Glomerular endothelial cell (primary cell): Measurements from ENCODE around the gene MRTFA. TPM values are rescaled to one million over a fixed set of nuclear protein-coding genes. Genes with fewer than 3 reads are reported as not detected.
"Not testable (repeated sequence)": the region's sequence is repeated elsewhere in the genome, so short reads cannot be mapped to it uniquely, and the experiment has no call there.

Source experiments
- DNase-seq: peaks from one replicate; pipeline ENCODE4 v3.0.0-alpha.2; 2011; ENCODE audit warnings: low read depth, low spot score; ENCODE audit errors: extremely low read depth
- total RNA-seq: library from RNA; depleted of rRNA; stranded (reverse); fragments of >200 nt; gene quantifications from 2 replicates; pipeline ENCODE4 v1.2.3, GENCODE V29; 2015

Gene MRTFA
- total RNA-seq, 1 donor from 2014 or later = 91.6 TPM

DNA sequence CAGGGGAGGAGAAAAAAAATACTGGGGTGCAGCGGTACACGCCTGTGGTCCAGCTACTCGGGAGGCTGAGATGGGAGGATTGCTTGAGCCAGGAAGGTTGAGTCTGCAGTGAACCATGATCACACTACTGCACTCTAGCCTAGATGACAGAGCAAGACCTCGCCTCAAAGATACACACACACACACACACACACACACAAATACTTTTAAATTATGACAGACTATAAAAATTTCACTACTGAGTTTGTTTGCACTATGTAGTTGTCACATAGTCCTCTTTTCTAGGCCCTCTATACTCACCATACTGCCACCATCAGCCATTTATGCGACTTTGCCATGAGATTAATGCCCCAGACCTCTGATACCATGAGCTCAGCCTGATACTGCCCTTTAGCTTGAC lies 109.6 kb downstream of the MRTFA start:
- DNase-seq = no peak

DNA sequence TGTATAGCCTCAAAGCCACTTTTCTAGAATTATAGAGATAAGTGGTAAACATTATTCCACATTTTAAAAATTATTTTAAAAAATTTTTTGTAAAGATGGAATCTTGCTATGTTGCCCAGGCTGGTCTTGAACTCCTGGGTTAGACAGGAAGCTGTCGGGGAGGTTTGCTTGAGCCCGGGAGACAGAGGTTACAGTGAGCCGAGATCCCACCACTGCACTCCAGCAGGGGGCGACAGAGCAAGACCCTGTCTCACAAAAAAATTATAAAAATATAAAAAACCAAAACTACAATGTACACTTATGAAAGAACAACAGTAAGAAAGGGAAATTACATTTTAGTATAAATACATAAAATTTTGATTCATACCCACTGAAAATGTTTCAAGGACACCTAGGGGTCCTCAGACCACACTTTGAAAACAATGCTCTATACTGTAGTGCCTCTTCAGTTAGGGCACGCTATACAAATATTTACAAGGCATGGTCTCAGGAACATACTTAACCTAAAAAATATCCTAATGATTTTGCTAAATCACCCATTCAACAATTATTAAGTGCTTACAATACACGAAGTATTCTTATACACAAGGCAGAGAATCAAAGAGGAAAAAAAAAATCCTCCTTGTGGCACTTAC lies 111.2 kb downstream of the MRTFA start:
- no peak for DNase-seq

DNA sequence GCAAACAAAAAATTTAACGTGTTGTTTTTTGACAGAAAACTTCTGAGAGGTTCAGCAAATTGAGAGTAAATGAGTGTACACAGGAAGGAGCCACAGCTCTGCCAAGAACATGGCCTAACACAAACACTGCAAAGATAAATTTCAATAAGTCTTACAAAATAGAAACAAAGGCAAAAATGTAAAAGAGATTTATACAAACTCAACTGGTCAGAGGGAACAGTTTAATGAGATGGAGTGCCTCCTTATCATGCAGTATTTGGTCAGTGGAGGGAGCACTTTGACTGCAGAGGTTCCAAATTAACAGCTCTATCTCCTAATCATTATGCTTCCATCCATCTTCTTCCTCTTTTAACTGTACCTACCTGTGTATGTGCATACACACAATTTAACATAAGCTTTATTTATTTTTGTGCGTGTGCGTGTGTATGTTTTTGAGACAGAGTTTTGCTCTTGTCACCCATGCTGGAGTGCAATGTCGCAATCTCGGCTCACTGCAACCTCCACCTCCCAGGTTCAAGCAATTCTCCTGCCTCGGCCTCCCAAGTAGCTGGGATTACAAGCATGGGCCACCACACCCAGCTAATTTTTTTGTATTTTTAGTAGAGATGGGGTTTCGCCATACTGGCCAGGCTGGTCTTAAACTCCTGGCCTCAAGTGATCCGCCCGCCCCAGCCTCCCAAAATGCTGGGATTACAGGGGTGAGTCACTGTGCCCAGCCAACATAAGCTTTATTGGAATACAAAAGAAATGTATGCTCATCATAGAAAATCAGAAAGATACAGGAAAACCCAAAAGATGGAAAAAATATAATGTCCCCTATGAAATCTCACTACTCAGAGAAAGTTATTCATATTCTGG lies 111.9 kb downstream of the MRTFA start:
- no peak for DNase-seq

DNA sequence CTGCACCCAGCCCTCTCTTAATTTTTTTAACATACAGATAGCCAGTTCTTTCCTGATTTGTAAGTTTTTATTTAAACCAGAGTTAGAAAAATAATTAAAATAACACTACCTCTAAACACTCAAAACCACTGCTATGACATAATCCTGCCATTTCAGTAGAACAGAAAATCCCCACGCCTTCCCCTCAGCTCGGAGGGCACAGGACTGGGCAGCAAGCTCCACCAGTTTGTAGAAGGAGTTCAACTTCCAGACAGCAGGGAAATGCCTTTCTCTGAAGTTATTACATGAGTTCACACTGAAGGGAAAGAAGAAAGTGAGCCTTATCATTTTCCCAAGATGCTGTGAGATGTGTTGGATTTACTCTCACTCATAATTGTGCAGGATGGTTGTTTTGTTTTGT lies 114.4 kb downstream of the MRTFA start:
- DNase-seq = no peak

DNA sequence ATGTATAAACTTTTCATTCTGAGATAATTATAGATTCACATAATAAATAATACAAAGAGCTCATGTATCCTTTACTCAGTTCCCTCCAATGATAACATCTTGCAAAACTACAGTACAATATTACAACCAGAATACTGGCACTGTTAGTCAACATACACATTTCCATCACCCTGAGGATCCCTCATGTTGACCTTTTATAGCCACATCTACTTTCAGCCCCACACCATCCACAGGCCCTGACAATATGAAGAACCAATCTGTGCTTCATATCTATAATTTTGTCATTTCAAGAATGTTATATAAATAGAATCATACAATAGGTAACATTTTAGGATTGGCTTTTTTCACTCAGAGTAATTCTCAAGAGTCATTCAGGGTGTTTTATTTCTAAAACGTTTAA lies 115.5 kb downstream of the MRTFA start:
- DNase-seq = no peak

DNA sequence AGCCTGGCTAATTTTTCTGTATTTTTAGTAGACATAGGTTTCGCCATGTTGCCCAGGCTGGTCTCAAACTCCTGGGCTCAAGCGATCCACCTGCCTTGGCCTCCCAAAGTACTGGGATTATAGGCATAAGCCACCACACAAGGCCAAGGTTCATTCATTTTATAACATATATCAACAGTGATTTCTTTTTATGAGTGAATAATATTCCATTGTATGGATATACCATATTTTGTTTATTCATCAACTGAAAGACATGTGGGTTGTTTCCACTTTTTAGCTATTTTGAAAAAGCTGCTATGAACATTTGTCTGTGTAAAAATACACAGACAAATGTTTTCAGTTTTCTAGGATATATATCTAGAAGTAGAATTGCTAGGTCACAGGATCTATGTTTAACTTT lies 116.0 kb downstream of the MRTFA start:
- no peak for DNase-seq

DNA sequence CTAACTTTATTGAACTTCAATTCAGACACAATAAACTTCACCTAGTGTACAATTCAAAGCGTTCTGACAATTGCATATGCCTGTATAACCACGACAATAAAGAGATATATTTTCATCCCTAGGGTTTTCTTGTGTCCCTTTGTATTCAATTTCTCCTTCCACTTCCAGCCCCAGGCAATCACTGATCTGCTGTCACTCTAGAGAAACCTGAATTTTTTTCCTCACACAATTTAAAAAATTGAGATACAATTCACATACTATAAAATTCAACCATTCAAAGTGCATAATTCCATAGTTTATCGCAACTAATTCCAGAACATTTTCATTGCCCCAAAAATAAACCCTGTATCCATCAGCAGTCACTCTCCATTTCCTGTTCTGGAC lies 116.6 kb downstream of the MRTFA start:
- no peak for DNase-seq

DNA sequence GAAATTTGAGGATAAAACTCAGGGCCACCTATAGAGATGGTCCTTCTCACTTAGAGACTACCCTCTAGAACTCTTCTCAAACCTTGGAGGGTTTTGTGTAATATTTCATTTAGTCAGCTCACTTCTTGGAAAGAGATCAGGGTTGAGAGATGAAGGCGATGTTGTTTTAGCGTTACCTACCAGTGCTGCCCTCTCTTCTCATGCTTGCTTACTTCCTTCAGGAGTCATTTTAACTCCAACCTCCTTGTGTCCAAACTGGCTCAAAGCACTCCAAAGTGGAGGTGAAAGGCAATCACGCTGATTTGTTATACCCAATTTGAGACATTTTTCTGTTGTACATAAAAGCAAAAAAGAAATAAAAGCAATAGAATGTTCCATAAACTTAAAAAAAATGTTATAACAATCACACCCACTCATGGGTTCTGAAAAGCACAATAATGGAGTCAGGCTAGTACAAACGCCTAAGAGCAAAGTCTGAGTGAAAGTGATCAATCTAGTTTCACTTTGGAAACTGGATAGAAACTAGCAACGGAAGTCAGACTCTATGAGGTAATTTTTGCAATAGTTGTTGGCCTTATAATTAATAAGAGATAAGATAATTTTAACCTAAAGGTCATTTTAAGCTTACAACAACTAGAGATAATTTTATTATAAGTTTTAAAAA lies 117.1 kb downstream of the MRTFA start:
- DNase-seq = no peak

DNA sequence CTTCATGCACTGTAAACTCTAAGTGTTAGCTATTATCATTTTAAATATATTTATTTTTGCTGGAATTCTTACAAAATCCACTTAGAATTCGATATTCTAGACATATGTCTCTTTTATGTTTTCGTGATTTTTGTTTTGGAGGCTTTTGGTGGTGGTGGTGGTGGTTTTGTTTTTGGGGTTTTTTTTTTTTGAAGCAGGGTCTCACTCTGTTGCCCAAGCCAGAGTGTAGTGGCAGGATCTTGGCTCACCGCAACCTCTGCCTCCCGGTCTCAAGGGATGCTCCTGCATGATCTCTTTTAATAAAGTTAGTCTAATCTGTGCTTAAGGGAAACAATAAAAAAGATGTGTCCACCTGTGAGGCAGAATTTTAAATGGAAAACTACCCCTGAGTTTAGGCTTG lies 117.7 kb downstream of the MRTFA start:
- no peak for DNase-seq

DNA sequence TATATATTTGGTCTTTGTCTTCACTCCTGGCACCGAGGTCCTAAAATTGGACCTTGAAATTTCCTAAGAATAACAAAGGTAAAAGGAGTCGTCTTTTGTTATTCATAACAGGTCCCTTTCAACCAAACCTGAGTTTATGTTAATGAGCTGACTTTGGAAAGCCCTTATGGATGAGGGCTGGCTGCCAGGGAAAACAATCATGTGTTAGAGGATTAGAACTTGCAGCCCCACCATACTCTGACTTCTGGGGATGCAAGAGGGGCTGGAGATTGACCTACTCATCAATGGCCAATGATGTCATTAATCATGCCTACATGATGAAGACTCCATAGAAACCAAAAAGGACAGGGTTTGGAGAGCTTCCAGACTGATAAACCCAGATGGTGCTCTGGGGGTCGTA lies 118.9 kb downstream of the MRTFA start:
- DNase-seq = no peak

DNA sequence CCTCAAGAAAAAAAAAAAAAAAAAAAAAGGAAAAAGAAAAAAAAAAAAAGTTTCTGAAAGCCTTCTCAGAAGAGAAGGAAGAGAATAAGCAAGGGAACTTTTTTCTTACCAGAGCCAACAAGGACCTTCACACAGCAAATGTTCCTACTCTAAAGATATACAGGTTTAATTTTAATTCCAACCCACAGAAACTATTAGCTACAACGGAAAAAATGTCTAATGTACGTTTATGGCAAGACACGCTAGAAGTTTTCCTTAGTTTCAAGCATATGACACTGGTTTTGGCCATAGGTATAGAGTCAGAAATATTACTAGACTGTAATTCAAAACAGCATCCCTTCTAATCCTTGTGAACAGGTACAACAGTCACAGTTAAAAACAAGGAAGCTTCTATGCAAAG lies 120.1 kb downstream of the MRTFA start:
- no peak for DNase-seq

DNA sequence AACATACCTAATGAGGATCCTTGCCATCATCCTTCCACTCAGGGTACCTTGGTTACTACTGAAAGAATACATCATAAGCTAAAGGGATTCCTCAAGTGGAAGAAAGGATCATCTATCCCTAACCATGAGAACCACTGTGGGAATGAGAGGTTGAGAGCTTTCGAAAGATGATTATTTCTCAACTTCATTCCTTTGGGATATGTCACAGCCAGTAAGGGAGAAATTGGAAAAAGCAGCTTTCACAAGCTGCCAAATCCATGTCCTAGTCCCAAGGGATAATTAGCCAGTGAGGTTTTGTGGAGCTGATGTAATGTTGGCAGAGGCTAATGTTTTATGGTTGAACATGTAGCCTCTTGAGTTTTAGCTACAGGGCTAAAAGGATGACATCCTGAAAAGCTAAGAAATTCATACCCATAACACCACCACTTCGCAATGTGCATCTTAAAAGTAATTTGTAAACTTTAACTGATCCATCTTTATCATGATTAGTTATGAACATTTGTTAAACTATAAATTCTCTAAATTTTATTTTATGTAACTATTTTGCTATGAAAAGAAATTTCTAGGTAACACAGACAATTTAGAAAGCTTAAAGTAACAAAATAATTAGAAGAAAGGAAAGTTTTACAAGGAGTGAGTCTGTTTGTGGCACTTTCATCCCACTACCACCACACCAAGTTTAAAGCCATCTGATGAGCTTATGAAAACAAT lies 123.9 kb downstream of the MRTFA start:
- no peak for DNase-seq

DNA sequence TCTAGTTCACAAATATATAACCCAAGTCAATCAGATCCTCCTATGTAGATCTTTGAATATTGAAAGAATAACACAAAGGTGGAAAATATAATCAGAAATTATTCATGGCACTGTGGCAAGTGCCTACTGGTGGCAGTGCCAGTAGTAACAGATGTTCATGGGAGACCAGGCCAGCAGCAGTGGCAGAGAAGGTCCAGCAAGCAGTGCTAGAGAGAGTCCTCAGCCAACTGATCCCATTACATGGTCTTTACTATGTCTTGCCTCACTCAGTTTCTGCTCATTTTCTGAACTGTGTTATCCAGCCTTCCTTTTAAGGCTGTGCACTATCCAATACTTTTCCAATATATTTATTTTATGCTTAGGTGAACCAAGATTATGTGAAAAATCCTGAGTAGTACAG lies 124.9 kb downstream of the MRTFA start:
- DNase-seq = no peak

DNA sequence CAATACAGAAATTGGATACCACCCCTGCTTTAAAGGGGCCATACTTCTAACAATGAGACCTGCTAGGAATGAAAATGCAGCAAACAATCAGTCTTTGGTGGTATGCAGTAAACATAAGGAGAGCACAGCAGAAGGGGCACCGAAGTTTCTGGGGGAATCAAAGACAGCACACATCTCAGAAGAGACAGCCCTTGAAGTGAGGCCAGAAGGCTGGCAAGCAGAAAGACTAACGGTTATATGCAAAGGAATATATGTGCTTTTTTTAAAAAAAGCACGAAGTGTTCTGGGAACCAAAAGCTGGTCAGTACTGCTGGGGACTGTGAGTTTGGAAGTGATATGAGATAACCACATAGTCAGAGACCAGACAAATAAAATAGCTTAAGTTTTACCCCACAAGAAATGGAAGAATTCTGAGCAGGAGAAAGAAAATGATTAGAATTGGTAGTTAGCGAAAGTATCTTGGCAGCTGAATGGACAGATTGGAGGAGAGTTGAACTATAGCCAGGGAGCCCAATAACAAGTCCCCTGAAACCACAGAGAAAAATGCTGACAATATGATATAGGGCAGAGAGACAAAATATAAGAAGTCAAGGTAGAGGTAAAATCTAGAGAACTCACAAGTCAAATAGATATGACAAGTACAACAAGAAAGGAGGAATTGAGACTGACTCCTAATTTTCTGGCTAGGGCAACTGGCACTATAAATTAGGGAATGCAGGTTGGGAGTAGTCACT lies 125.7 kb downstream of the MRTFA start:
- DNase-seq = no peak

DNA sequence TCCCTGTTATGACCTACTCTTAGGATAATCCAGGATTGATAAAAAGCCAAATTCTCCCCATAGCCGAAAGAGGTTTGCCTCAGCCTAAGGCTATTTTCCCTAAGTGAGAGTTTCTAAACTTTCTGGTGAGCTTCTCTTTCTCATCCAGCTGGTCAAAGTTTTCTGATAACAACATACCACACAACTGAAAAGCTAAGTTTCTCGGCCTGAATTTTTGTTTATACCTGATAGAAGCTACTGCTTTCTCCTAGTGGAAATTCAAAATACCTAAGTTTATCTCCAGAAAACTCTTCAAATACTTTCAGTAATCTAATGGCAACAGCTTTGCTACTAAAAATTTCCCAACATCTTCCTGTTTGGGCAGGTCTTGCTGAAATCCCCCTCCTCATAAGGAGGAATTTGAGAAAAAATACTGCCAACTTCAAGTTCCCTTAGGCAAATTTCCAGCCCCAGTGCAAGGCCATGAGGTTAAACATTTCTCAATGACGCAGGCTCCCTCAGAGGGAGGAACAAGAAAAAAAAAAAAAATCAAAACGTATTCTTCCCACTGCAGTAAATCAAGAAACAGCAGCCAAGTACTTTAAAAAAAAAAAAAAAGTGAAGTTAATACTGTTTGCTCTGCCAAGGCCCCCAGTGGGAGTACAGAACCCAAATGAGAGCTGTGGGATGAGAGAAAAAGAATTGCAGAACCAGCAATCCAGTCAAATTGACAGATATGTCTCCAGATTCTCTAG lies 127.0 kb downstream of the MRTFA start:
- no peak for DNase-seq

DNA sequence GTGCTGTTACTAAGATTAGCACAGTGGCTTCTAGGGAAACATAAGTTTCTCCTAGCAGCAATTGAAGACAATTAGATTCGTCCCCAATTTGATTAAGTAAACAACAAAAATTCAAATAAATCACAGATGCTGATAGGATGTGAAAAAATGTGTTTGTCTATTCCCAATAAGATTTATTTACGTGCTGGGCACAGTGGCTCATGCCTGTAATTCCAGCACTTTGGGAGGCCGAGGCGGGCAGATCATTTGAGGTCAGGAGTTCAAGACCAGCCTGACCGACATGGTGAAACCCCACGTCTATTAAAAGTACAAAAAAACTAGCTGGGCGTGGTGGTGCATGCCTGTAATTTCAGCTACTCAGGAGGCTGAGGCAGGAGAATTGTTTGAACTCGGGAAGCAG lies 128.5 kb downstream of the MRTFA start:
- not testable (repeated sequence) for DNase-seq

DNA sequence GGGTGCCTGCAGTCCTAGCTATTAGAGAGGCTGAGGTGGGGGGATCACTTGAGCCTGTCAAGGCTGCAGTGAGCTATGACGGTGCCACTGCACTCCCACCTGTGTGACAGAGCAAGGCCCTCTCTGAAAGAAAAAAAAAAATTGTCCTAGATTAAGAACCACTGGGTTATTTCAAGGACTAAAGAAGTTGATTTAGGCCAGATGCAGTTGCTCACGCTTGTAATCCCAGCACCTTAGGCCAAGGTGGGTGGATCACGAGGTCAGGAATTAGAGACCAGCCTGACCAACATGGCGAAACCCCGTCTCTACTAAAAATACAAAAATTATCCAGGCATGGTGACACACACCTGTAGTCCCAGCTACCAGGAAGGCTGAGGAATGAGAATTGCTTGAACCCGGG lies 129.0 kb downstream of the MRTFA start:
- no peak for DNase-seq

DNA sequence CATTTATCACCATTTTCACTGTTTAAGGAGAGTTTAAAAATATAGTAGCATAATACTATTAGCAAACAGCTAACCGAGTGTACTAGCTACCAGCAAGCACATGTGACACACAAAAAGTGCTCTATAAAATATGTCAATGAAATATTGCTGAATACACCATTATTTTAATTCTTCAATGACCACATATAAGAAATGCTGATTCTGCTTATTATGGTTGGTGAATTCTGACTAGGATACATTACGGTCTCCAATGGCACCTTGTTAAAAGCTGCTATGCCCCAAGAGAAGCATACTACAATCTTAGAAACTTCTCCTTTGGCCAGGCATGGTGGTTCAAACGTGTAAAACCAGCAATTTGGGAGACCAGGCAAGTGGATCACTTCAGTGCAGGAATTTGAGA lies 129.8 kb downstream of the MRTFA start:
- DNase-seq = no peak

DNA sequence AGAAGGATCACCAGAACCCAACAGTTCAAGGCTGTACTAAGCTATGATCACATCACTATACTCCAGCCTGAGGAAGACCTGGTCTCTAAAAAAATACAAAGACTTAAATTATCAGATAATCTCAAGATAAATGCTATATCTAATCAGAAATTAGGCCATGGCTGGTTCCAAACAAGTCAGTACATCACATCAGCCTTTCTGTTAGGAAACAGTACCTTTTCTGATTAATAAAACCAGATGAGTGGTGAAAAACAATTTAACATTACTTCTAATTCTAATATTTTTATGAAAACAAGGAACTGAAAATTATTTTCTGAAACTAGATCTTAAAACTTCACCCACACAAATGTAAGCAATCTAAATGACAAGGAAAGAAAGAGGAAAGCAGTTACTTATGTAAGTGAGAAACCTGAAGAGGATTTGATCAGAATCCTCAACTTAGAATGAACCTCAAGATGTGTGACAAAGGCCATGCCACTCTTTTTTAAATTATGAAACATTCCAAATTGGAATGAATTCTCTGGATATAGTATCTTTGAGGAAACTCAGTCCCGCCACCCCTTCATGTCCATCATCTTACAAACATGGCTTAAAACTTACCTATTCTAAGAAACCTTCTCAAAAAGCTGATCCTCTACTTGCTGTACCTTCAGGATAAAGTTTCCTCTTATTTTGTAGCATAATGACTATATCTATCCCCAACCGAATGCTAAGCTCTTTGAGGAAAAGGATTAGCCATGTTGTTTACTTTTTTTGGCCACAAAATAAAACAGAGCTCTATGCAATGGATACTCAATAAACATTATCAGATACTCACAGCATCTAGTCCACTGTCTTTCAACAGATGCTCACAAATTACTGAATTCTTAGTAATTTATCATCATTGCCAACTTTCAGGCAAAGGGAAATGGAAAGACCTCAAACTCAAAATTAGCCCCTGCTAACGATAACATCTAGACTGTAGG lies 132.0 kb downstream of the MRTFA start:
- no peak for DNase-seq
